Fibroblast of skin of left quadriceps (primary cell): ENCODE results near the gene ANKLE1.

Experiments used
- DNase-seq, 2 experiments: peaks; one replicate each; pipeline ENCODE4 v3.0.0-alpha.2; 2013; ENCODE audit warnings: low read depth in 2 of 2

ANKLE1 gene, protein sequence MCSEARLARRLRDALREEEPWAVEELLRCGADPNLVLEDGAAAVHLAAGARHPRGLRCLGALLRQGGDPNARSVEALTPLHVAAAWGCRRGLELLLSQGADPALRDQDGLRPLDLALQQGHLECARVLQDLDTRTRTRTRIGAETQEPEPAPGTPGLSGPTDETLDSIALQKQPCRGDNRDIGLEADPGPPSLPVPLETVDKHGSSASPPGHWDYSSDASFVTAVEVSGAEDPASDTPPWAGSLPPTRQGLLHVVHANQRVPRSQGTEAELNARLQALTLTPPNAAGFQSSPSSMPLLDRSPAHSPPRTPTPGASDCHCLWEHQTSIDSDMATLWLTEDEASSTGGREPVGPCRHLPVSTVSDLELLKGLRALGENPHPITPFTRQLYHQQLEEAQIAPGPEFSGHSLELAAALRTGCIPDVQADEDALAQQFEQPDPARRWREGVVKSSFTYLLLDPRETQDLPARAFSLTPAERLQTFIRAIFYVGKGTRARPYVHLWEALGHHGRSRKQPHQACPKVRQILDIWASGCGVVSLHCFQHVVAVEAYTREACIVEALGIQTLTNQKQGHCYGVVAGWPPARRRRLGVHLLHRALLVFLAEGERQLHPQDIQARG

DNA sequence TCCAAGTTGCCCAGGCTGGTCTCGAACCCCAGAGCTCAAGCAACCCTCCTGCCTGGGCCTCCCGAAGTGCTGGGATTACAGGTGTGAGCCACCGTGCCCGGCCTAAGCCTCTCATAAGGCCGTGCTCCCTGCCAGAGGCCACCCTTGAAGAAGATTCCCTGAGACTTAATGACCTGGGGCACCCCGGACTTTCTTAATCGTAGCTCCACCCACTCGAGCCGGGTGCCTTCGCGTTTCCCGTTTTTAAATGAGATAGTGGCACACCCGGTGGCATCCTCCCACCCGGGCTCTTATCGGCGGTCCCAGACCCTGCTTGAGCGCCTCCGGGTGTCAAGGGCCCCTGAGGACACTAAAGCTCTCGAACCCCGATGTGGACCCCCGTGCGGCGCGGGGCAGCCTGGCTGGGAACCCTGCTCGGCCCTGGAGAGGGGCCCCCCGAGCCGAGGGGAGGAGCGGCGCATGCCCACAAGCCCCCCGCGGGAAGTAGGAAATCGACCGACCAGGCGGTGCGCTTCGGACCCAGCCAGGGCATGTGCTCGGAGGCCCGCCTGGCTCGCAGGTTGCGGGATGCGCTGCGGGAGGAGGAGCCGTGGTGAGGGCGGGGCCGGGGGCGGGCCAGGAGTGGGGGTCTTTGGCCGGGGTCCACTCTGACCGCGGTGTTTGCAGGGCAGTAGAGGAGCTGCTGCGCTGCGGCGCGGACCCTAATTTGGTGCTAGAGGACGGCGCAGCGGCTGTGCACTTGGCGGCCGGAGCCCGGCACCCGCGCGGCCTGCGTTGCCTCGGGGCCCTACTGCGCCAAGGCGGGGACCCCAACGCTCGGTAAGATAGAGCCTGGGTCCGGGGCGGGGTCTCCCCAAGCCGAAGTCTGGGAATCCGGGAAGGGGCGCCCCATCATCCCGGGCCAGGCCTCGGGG lies at the start of gene ANKLE1:
Gene ANKLE1, plus strand, starts transcription at position 511 of the 914 bp plus-strand sequence. Its CDS starts 20 bp downstream, at position 531.
- no peak for DNase-seq

GRCh38 chr19:17232258-17232657 lies 49.4 kb upstream of the ANKLE1 start:
- DNase-seq = no peak

DNA sequence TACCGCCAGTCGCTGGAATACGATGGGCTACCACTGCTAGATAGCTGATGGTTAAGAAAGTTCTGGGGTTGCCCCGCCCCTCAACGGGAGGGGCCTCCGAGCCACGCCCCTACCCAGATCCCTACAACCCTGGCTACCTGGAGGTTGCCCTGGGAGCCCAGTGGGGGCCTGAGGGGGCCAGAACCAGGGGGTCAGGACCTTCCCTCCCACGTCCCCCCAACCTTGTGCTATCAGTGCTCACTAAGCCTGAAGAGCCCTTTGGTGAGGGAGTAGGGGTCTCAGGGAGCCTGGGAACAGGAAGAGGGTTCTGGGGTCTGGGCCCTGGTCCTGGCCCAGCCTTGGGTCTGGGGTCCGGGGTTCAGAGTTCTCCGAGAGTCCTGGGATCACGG lies 46.8 kb upstream of the ANKLE1 start:
- DNase-seq = no peak

- DNase-seq = no peak
Observed at GRCh38 chr19:17235300-17235970, 46.3 kb upstream of the ANKLE1 start.

- DNase-seq = no peak
Observed at GRCh38 chr19:17235971-17236777, 45.5 kb upstream of the ANKLE1 start.

DNA sequence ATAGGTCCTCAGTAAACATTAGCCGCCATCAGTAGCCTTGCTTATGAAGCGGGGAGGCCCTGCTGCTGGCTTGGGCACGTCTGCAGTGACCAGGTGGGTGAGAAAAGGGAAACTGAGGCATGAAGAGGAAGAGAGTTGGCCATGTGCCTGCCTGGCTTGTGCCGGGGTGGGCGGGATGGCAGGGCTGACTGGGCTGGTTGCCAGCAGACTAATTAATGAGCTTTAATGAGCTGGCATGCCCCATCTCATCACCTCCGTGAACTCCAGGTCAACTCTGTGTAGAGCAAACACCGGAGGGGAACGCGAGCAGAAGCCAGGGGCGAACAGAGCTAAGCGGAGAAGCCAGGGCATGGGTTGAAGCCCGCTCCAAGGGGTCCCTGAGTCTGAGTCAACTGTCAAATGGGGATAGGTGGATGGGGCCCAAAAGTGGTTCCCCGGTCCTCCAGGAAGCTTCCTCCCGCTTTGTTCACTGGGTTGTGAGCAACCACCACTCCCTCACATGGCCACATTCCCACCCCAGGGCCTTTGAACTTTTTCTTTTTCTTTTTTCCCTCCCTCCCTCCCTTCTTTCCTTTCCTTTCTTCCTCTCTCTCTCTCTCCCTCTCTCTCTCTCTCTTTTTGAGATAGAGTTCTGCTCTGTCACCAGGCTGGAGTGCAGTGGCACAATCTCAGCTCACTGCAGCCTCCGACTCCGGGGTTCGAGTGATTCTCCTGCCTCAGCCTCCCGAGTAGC lies 44.7 kb upstream of the ANKLE1 start:
- no peak for DNase-seq

DNA sequence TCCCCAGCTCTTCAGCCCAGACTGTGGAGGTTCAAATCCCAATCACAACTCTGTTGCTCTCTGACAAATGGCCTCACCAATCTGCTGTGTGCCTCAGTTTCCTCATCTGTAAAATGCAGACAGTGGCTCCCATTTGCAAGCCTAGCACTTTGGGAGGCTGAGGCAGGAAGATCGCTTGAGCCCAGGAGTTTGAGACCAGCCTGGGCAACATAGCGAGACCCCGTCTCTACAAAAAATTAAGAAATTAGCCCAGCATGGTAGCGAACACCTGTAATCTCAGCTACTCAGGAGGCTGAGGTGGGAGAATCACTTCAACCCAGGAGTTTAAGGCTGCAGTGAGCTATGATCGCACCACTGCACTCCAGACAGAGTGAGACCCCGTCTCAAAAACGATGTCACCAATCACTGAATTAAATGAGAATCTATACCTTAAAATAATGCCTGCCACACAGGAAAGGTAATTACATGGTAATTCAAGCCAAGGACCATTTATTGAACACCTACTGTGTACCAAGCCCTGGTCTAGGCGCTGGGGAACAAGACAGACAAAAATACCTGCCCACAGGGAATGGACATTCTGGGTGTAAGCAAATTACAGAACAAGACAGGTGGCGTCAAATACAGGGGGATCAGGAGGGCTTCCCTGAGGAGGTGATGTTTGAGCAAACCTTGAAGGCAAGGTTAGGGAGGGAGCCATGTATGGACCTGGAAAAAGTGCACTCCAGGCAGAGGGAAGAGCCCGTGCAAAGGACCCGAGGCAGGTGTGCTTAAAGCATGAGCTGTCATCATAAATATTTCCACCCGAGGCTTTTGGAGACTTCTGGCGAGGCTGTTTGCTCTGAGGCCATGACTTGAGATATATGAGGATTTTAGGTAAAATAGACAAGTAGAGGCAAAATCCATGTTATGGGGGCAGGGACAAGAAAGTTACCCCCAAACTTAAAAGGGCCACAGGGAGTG lies 43.7 kb upstream of the ANKLE1 start:
- DNase-seq = no peak

GRCh38 chr19:17240062-17240752 lies 41.5 kb upstream of the ANKLE1 start:
- DNase-seq = no peak

- no peak for DNase-seq
Observed at GRCh38 chr19:17240826-17241399, 40.8 kb upstream of the ANKLE1 start.

GRCh38 chr19:17242431-17243208 lies 39.1 kb upstream of the ANKLE1 start:
- no peak for DNase-seq

- no peak for DNase-seq
Observed at GRCh38 chr19:17243211-17243829, 38.4 kb upstream of the ANKLE1 start.

DNA sequence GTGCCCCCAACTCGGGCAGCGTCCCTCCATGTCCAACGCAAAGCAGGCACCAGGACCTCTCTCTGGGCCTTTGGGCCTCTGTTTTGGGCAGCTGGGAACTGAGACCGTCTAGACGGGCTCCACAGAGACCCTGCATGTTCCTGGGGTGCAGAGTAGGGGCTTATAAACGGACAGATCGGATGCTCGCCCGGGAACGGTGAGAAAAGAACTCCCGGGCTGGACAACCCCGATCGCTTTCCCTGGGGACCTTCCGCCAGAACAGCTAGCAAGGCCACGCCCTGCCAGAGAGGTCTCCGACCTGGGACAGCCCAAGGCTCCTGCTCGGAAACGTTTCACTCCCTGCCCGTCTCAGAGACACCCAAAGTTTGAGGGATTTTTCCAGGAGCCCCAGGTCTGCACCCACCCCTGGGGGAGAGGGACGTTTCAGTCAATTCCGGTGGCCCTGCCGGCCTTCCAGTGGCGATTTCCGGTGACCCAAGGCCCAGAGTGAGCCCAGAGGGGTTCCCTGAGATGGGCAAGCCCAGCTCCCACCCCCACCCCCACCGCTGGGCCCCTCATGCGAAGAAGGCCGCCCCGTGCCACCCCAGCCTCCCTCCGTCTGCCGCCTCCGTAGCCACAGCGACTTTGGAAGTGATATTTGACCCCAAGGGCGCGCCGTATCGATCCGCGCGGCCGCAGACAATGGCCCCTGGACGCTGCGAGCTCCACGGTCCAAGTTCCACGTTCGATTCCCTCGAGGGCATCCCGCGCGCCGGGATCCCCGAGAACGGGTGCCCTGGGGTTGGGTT lies 37.7 kb upstream of the ANKLE1 start:
- DNase-seq = no peak

GRCh38 chr19:17244618-17245534 lies 36.8 kb upstream of the ANKLE1 start:
- DNase-seq = no peak

DNA sequence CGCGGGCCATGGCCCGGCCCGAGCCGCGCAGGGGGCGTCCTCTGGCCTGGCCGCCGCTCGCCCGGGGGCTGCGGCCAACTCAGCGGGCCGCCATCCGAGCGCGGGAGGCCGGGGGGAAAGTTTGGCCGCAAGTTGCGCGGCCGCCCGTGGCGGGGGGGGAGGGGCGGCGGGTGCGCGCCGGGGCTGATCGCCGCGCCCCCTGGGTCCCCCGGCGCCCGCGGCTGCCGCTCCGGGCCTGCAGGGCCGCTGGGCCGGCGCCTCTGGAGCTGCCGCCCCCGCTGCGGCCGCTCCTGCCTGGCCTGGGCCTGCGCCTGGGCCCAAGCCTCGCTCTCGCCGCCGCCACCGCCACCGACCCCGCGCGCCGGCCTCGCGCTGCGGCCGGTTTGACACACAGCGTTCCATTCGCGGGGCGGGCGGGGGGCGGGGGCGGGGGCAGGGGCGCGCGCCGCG lies 36.1 kb upstream of the ANKLE1 start, which contains the start of gene NR2F6:
Gene NR2F6, minus strand, starts transcription at position 385 of the 450 bp plus-strand sequence. CDS start 699 bp downstream, outside the sequence.
- DNase-seq = no peak
